HG03060 (cell line): ENCODE data around the gene NRM.
"Not testable (repeated sequence)": the region's sequence is repeated elsewhere in the genome, so short reads cannot be mapped to it uniquely, and the experiment has no call there.

Experiments
- ATAC-seq: cut with Tn5 transposase; IDR thresholded peaks from one replicate; pipeline ENCODE4 v1.9.1; 2021; ENCODE audit warnings: low read depth, moderate number of reproducible peaks; ENCODE audit not compliant: unreplicated experiment

NRM gene

GRCh38 chr6:30690403-30691207 lies at the start of gene NRM:
TSS of gene NRM (minus strand) at chr6:30690984. CDS start at chr6:30690974, 10 bp downstream.
- ATAC-seq = no peak

GRCh38 chr6:30740540-30740870 lies 49.7 kb upstream of the NRM start:
- ATAC-seq = no peak

GRCh38 chr6:30738532-30738931 lies 47.7 kb upstream of the NRM start:
- ATAC-seq = no peak

- ATAC-seq = no peak
Measured at GRCh38 chr6:30735668-30736314, 45.0 kb upstream of the NRM start.

GRCh38 chr6:30732237-30732943 lies 41.6 kb upstream of the NRM start:
- no peak for ATAC-seq

GRCh38 chr6:30730601-30731435 lies 40.0 kb upstream of the NRM start:
- no peak for ATAC-seq

- ATAC-seq = no peak
Measured at GRCh38 chr6:30727920-30728553, 37.3 kb upstream of the NRM start.

GRCh38 chr6:30726506-30727413 lies 36.0 kb upstream of the NRM start:
- ATAC-seq = no peak

- ATAC-seq = no peak
Measured at GRCh38 chr6:30725713-30726505, 35.1 kb upstream of the NRM start.

GRCh38 chr6:30724906-30725667 lies 34.3 kb upstream of the NRM start:
- ATAC-seq = no peak

GRCh38 chr6:30723843-30724741 lies 33.3 kb upstream of the NRM start:
- ATAC-seq = not testable (repeated sequence)

GRCh38 chr6:30723159-30723842 lies 32.5 kb upstream of the NRM start:
- ATAC-seq = not testable (repeated sequence)

- no peak for ATAC-seq
Measured at GRCh38 chr6:30722280-30723112, 31.7 kb upstream of the NRM start.

- ATAC-seq = not testable (repeated sequence)
Measured at GRCh38 chr6:30722025-30722279, 31.2 kb upstream of the NRM start.

- no peak for ATAC-seq
Measured at GRCh38 chr6:30721198-30722024, 30.6 kb upstream of the NRM start.
